GM21526 (cell line): Measurements from ENCODE around the gene GASK1B.

Experiments
- ATAC-seq: cut with Tn5 transposase; IDR thresholded peaks from one replicate; pipeline ENCODE4 v1.9.1; 2021; ENCODE audit warnings: moderate library complexity; ENCODE audit not compliant: unreplicated experiment, low FRiP score

Gene GASK1B

DNA sequence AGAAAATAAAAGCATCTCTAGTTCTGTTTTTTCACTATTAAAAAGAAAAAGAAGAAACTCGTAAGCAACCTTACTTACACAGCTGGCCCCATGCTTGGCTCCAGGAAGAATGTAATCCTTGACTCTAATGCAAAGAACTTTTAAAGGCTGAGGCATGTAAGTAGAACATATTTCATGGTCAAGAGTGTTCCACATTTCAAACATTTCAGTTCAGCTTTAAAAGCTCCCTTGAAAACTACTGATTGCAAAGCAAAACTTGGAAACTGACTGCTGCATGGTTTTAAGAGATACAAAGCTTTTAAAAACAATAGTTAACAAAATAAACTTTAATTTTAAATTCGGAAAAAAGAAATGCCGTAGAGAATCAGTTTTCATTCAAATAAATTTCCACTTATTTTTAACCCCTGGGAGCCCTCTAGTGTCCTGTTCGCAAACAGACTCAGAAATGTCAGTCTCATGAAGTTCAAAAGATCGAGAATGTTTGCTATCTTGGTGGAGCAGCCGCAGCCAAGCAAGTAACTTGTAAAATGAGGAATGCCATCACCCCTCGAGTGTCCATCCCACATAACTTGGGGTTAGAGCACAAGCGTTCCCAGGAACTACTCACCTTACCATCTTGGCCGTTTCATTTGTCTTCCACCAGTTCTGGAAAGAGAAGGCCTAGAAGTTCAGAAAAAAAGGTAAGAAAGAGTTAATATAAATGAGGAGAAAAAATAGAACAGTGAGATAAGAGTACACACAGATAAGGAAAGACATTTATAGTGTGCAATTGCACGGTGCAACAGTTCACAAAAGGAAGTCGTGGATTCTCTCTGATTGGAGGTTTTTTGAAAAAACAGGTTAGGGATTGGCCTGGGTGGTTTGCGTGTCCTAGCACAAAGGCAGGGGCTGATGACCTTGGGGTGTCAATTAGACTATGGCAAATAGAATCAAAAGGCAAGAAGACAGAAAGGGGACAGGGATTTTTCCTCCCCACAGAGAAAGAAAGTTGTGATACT is at the start of gene GASK1B:
Gene GASK1B, minus strand, starts transcription at position 765 of the 998 bp plus-strand sequence. CDS start 1,650 bp downstream, outside the sequence.
- no peak for ATAC-seq

DNA sequence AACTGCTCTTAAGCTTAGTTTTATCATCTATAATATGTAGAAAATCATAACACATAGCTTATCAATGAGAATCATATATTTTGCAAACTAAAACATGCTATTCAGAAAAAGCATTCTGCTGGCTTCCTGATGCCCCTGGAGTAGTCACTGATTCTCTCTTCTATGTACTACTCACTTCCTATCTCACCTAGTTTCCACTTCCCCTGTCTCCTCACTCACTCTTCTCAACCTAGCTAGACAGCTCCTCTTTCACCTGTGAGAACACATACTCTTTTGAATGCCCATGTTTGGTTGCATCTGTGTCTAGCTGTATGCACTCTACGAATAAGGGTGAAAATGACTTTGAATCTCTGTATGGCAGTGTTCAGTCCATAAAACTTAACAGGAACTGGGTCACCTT is 46.8 kb upstream of the GASK1B start:
- no peak for ATAC-seq

DNA sequence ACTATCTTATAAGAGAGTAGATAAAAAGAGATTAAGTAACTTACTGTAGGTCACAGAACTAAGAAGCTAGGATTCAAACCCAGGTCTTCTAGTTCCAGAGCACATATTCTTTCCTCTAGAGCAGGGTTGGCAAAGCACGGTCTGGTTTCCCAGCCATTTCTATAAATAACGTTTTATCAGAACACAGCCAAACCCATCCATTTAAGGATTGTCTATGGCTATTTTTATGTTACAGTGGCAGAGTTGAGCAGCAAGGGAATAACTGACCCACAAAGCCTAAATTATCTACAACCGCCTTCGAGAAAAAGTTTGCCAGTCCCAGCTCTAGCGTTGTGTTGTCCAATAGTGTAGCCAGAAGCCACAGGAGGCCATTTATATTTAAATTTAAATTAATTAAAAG is 44.9 kb upstream of the GASK1B start:
- ATAC-seq = no peak

DNA sequence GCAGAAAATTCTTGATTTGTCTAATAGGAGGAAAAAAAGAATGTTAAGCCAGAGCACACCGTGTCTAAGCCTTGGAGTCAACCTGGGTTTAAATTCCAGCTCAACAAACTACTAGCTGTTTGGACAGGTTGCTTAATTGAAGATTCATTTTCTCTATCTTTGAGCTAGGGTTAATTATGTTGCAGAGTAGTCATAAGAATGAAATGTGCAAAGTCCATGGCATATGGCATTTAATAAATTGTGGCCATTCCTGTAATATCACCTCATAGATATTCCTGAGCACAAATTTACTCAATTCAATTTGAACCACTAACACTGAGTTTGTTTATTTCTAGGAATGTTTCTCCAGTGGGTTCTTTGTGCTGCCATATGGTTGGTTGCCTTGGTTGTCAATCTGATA is 42.0 kb upstream of the GASK1B start:
- ATAC-seq = no peak

DNA sequence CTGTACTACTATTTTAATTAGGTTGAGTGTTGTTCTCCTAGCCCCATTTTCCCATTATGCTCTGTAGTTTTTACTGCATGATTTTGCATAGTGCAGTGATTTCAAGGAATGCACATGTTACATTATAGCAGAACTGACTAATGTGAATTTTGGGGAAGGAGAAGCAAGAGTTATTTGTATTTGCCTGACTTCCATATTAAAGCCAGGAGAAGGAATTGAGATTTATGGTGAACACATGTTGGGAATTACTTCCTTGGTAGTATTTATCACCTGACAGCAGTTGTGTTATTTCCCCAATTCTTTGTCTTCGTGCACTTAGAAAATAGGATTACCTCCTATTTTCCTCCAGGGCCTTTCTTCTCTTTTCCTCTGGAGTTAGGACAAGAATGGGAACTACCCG is 40.6 kb upstream of the GASK1B start:
- no peak for ATAC-seq

DNA sequence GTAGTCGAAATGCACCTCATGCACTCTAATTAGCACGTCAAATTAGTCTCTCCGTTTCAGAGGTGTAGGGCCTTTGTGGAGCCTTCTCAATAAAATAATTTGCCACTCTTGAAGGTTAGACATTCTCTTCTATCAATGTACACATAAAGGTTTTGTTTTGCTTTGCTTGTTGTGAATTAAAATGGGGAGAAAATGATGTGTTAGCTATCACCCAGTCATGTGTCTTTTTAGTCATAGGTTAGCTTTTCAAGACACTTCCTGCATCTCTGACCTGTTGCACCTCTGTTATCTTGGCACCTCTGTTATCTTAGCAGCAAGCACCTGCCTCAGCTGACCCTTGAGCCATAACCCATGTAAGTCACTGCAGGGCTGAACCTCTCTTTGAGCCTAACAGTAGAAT is 38.4 kb upstream of the GASK1B start:
- ATAC-seq = no peak

DNA sequence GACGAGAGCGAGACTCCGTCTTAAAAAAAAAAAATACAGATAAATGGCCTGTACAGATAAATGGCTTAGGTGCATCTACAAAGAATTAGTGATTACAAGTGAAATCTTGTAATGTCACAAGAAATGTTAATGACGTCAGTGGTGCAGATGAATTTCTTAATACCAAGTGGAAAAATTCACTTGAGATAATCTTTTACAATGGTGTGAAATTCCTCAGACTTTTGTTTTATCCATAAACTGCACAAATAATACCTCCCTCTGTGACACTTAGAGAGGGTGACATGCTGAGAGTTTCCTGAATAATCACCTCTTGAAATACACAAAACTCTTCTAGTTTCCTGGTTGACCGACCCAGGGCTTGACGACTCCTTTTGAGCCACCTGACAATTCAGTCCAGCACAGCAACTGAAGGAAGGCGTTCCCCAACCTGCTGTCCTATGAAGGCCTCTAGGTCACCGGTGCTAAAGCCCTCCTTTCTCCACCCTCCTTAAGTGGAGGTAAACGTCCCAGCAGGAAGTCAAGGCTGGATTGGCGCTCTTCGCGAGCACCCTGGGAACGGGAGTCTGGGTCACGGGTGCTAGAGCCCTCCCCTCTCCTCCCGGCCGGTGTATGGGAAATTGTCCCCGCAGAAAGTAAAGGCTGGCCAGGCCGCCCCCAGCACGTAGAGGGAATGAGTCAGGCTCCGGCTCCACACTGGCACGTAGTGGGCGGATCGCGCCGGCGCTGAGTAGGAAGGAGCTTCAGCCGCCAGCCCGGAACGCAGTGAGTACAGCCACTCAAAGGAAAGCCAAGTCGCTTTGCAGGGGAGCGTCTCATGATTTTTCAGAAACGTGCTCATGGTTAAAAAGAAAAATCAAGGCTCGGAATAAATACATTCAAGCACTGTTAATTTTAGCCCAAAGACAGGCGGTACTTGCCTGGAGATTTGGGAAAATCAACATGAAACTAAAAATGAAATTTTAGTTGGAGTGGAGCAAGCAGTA is 37.3 kb upstream of the GASK1B start, which contains the start of gene TMEM144:
Gene TMEM144, plus strand, starts transcription at position 662 of the 983 bp plus-strand sequence. CDS start 2,182 bp downstream, outside the sequence.
- peak; percentile 94 for ATAC-seq

DNA sequence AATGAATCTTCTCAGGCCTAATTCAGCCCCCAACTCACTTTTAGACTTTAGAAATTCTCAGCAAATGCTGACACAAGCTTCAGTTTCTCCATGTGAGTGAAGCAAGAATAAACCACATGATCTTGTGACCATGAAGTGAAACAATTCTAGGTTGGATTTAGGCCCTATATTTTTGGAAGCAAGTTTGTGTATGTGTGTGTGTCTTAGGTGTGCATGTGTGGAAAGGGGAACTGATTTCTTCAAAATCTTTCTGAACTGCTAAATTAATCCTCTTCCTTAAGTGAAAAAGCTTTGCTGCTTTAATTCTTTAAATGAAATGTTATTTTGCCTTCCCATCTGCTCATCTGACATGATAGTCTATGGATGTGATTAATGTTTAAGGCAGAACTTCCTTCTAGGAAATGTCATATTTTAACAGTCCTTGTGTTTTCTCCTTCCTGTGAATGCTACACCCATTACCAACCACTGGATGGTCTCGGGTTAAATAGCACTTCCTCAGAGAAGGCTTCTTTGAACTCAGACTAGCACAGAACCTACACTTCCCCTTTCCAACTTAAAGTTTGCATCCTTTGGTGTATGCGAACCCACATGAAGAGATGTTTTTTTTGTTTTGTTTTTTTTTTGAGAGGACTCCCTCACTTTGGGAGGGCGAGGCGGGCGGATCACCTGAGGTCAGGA is 36.3 kb upstream of the GASK1B start:
- ATAC-seq = peak; percentile 53

DNA sequence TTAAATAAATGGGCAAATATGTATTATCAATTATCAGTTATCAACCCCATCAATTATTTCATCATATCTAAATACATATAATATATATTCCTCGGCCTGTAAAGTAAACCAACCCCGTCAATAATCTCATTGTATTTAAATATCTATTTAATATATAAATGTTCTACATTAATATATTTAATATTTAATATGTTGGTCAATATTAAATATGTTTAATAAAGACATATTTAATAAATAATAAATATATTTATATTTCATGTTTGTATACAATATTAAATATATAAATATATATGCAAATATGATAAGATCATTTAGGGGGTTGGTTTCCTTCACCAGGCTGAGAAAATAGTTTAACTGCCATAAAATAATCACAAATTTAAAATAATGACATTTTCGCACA is 31.1 kb upstream of the GASK1B start:
- no peak for ATAC-seq

DNA sequence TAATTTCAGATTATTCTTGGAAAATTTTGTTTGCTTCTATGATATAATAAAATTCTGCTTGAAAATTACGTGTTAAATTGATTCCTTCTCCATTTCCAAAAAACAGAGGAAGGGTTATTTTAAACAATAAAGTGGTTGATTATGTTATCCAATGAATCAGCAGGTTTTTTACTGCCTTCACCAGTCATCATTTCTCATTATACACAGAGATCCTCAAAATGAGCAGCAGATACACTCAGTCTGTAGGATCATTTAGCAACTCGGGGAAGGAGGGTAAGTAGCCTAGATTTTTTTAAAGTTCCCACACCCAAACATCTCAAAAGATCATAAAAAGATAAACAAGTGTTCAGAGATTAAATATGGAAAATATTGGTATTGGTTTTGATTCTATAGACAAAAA is 30.6 kb upstream of the GASK1B start:
- no peak for ATAC-seq

DNA sequence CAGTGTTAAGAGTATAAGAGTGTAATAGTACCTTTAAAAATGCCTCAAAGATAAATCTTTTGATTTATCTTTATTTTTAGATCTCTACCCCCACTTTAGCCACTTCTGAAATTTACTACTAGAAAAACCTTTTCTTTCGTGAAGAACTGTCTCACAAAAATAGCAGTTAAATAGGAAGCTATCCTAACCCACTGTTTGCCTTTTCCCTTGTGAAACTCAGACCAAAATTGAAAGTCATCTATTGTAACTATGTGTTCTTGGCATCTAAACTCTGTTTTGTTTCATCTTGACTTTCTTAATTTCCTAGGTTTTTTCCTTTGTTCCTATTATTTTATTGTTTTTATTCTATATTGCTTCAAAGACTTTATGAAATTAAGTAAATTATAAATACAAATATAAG is 29.7 kb upstream of the GASK1B start:
- no peak for ATAC-seq

DNA sequence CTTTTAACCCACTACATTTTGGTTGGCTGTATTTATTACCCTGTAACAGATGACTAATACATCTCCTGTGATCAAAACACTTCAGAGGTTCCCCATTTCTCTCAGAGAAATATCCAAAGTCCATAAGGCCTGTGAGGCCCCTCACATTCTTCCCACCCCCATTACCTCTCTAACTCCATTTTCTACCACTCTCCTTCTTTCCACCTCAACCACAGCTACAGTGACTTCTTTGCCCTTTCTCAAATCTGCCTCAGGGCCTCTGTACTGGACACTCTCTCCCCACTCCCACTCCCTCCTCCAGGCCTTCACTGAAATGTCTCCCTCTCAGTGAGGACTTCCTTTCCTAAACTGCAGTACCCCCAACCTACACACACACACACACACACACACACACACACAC is 29.1 kb upstream of the GASK1B start:
- no peak for ATAC-seq

DNA sequence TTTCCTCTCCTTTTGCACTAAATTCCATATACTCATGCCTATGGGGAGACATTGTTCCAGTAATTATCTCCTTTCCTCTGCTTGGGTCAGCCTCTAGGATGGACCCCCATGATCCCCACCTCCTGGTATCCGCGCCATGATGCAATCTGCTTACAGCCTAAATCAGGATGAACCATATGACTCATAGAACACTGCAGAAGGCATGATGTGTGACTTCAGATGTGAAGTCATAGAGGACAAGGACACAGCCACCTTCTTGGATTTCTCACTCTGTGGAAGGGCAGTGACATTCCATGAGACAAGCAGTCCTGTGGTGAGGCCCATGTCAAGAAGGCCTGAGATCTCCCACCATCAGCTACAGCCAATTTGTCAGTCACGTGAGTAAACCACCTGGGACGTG is 28.5 kb upstream of the GASK1B start:
- ATAC-seq = no peak

DNA sequence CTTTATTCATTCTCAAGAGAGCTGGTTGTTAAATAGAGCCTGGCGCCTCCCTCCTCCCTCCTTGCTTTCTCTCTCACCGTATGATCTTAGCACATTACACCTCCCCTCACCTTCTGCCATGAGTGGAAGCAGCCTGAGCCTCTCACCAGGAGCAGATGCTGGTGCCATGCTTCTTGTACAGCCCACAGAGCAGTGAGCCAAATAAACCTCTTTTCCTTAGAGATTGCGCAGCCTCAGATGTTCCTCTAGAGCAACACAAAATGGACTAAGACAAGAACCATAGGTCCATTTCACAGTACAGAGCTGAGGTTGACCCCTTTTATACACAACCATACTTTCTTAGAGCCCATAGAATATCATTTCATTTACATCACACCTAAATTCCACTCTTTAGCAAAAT is 27.4 kb upstream of the GASK1B start:
- no peak for ATAC-seq

DNA sequence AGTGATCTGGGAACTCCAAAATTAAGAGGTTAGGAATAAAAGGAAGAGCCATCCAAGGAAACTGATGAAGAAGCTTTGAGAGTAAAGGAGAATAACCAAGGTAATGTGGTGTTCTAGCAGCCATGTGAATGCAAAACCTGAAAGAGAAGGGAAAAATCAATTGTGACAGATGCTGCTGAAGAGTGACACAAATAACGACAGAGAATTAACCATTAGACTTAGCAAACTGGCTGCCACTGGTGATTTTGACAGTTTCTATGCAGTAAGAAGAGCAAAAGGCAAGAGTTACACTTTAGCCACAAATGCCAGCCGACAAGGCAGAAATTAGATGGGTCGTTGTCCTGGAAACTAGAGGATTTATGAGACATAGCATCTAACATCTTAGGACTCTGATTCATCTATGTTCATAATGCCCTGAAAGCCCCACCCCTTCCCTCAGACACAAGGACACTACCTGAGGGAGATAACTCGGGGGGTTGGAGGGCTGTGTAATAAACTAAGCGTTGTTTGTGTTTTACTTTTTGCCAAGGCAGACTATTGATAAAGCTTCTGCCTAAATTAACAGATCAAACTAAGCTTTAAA is 24.5 kb upstream of the GASK1B start:
- no peak for ATAC-seq

DNA sequence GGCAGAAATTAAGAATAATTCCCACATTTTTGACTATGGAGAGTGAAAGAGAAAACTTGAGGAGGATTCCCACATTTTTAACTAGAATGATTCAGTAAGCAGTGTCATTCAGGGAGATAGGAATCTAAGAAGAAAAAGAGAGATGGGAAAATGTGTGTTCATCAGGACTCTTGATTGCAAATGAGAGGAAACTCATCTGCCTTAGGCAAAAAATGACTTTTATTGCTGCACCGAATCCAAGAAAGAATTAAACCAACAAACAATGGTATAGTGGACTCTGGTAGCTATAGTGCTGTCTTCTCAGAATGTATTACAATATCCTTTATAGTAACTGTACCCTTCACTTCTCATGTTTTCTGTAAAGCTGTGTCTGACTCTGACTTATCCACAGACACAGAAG is 22.5 kb upstream of the GASK1B start:
- no peak for ATAC-seq

DNA sequence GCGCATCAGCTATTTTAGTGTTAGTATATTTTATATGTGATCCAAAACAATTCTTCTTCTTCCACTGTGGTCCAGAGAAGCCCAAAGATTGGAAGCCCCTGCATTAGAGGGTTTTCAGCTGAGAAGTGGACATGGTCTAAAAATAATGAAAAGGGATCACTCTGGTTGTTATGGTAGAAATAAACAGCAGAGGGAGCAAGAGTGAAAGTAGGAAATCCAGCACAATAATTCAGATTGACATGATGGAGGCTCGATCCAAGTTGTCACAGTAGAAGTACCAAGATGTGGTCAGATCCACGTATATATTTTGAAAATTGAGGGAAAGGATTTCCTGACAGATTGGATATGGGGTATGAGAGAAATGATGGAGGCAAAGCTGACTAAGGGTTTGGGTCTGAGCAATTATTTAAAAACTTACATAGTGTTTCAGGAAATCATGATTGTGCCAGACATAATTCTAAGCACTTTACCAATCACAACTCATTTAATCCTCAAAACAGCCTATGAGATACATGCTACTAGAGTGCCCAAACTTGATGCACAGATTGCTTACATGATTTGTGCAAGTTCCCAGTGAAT is 20.4 kb upstream of the GASK1B start:
- ATAC-seq = no peak

DNA sequence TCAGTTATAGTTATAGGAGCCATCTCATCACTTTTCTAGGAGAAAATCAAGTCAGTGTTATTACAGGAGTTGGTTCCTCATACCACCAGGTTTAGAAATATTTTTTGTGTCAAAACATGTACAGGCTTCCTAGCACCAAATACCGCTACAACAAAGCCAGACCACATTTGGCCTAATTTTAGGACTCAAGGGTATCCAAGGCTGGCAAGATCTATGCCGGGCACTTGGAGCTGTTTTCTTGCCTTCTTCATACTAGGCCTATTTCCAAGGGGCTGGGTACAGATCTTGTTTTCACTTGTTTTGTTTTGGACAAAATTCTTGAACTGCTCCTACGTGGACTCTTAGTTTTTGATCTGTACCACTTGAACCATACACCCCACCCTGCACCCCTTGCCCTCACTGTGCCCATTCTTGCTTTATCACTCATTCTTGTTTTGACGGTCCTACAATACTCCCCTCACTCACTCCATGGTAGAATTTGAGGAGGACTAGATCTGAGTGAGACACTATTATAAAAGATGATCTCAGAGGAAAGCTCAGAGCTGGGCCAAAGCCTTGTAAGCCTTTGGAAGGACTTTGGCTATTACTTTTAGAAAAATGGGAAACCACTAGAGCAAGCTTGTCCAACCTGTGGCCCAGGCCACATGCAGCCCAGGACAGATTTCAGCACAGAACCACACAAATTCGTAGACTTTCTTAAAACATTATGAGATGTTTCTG is 19.8 kb upstream of the GASK1B start:
- ATAC-seq = no peak

DNA sequence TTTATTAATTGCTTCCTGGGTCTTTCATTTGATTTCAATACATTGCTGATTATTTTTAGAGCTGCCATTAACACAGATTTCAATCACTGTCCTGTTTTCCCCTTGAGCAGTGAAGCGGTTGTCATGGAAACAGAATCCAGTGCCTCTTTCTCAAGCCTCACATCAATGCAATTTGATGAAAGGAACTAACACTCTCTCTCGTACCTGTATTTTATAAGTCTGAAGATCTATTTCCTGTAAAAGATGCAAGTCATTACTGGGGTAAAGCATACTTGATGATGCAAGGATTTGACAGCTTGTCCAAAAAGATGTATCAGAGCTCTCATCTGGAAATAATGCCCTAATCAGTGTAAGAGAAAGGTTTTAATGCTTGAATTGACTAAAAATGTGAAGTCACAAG is 17.9 kb upstream of the GASK1B start:
- ATAC-seq = no peak
